ENCODE results near the gene BICC1.

Gene BICC1, protein sequence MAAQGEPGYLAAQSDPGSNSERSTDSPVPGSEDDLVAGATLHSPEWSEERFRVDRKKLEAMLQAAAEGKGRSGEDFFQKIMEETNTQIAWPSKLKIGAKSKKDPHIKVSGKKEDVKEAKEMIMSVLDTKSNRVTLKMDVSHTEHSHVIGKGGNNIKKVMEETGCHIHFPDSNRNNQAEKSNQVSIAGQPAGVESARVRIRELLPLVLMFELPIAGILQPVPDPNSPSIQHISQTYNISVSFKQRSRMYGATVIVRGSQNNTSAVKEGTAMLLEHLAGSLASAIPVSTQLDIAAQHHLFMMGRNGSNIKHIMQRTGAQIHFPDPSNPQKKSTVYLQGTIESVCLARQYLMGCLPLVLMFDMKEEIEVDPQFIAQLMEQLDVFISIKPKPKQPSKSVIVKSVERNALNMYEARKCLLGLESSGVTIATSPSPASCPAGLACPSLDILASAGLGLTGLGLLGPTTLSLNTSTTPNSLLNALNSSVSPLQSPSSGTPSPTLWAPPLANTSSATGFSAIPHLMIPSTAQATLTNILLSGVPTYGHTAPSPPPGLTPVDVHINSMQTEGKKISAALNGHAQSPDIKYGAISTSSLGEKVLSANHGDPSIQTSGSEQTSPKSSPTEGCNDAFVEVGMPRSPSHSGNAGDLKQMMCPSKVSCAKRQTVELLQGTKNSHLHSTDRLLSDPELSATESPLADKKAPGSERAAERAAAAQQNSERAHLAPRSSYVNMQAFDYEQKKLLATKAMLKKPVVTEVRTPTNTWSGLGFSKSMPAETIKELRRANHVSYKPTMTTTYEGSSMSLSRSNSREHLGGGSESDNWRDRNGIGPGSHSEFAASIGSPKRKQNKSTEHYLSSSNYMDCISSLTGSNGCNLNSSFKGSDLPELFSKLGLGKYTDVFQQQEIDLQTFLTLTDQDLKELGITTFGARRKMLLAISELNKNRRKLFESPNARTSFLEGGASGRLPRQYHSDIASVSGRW

DNA sequence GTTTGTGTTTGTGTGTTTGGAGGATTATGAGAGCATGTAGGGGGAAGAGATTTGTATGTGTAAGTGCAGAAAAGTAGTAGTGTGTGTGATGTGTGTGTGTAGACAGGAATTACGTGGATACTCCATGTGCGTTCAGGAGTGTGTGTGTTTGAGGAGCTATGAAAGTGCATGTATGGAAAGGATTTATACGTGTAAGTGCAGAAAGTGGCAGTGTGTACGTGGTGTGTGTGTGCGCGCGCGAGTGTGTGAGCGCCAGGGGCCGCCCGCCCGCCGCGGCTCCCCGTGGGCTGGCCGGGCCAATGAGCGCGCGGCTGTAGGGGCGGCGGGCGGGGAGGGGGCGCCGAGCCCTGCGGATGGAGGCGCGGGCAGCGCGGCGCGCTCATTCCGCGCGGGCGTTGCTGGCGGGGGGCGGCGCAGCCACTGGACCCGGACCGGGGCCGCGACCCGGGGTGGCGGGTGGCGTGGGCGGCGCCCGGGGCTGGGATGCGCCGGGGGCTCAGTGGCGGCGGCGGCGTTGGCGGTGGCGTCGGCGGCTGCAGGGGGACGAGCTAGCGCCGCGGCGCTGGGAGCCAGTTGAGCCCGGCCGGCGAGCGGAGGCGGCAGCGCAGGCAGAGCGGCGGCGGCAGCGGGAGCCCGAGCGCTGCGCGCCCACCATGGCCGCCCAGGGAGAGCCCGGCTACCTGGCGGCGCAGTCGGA is at the start of gene BICC1:
Gene BICC1, plus strand, starts transcription at position 382 of the 697 bp plus-strand sequence. Its CDS starts 272 bp downstream, at position 654.
- no peak for DNase-seq

DNA sequence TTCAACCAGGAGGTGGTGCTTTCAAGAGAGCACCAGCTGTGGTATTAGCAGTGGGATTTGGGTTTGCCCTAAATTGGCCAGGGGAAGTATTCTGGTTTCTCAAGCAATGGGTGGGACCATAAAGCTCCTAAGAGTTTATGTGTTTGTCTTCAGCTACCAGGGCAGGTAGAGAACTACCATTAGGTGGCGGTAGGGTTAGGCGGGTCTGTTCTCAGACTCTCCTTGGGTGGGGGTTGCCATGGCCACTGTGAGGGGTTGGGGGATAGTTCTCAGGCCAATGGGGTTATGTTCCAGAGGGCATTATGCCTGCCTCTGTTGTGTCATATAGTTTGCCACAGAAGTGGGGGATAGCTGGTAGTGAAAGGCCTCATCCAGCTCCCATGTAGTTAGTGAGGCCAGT is 47.7 kb upstream of the BICC1 start:
- no peak for DNase-seq

GRCh38 chr10:58465629-58466028 is 47.0 kb upstream of the BICC1 start:
- DNase-seq: no peak

DNA sequence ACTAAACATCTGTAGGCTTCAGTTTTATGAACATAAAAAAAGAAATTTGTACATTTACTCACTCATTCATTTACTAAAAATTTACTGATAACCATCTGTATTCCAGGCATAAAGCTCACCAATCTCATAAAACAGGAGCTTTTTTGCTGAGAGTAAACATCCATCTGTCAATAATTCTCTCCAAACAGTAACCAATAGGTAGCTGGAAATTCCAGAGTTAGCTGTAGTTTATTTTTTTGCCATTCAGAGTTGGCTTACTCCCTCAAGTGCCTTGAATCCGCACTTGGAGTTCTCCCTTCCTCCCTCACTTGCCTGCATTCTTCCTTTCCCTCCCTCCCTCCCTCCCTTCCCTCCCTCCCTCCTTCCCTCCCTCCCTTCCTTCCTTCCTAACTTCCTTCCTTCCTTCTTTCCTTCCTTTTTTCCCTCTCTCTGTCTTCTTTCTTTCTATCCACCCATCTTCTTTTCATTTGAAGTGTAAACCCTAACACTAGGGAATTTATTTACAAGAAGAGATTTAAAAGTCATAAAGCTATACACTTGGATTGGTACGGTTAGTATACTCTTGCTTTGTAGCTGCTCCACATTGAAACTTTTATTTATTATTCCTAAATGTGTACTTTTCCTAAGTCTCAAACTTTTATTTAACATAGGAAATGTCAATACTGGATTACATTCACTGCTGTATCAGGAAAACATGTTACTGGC is 44.6 kb upstream of the BICC1 start:
- no peak for DNase-seq

DNA sequence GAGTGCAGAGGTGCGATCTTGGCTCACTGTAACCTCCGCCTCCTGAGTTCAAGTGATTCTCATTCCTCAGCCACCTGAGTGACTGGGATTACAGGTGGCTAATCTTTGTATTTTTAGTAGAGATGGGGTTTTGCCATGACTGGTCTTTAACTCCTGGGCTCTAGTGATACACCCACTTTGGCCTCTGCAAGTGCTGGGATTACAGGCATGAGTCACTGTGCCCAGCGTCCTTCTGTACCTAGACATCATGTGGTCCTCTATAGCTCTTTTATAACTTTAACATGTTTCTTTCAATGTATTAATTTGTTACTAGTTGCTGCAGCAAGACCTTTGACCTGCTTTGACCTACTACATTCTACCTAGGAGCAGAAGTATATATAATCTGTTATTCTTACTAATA is 38.7 kb upstream of the BICC1 start:
- DNase-seq: no peak

DNA sequence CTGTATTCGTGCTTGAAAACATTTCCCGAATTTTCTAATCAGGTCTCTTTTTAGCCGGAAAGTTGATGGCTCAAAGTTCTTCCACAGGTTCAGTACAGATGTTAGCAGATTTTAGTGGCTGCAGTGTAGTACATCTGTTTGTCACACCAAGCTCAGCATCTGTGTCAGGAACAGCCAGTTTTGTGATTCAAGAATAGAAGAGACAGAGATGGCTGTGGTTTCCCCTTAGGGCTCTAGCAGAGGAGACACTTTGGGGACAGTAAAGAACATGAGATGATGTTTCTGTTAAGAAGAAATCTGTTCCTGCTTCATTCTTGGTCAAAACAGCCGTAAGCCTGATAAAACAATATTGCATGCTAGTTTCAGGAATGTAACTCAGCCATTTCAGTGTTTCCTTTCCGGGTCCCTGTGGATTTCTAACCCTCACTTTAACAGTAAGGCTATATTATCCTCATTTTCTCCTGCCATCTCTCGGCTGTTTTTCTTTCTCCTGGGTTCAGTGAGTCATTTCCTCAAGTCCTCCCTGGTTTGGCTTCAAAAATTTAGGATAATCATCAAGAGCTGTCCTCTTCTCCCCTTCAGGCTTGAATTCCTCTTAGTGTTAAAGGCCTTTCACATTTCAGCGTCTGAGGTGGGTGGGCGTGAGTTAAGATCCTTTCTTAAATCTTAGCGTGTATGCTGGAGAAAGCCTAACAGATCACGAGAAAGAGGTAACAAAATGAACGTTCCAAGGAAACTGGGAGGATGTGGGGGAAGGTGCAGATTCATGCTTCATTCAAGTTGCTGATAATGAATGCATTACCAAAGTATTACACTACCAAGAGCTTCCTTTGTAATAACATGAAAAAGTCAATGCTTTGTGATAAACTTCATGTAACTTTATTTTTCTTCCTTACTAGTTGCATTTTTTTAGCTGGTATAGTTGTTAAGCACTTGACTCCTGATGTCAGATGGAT is 37.1 kb upstream of the BICC1 start:
- no peak for DNase-seq

- DNase-seq: no peak
These were observed 35.5 kb upstream of the BICC1 start for GRCh38 chr10:58477122-58477521.

- no peak for DNase-seq
These were observed 34.8 kb upstream of the BICC1 start for GRCh38 chr10:58477902-58478301.

GRCh38 chr10:58479045-58479444 is 33.6 kb upstream of the BICC1 start:
- DNase-seq: no peak

- no peak for DNase-seq
These were observed 32.4 kb upstream of the BICC1 start for GRCh38 chr10:58480321-58480720.

GRCh38 chr10:58481569-58482109 is 31.0 kb upstream of the BICC1 start:
- no peak for DNase-seq

DNA sequence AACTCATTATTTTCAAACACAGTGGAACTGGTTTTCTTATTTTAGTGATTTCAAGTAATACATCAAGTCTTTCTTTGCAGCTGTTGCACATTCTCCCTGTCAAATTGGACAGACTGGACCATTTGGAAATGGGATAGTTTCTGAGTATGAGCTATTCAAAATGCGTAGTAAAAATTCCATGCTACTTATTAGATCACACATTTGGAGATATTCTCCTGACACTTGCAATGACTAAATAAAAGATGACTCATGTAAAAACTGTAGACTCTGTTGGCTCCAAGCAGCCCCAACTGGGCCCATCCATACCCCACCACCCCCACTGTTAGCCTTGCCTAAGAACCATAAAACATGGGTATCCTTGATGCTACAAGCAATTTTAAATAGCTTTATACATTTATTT is 25.9 kb upstream of the BICC1 start:
- DNase-seq: no peak

DNA sequence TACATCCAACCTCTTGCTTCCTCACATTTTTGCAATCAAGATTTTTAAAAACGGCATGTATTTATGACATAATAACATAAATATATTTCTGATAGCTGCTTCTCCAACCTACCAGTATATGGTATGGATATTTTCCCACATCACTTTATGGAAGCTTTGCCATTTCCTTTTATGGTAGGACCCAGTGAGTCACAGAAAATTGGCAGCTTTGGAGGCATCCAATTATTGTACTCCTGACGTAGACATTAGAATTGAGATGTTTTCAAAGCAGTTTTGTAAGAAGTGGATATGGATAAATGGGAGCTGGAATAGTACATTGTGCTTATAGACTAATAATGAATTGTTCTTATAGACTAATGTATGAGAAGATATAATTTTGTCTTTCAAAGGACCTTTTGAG is 23.8 kb upstream of the BICC1 start:
- no peak for DNase-seq

- DNase-seq: no peak
These were observed 9.7 kb upstream of the BICC1 start for GRCh38 chr10:58502956-58503355.

GRCh38 chr10:58508316-58508715 is 4.4 kb upstream of the BICC1 start:
- no peak for DNase-seq

DNA sequence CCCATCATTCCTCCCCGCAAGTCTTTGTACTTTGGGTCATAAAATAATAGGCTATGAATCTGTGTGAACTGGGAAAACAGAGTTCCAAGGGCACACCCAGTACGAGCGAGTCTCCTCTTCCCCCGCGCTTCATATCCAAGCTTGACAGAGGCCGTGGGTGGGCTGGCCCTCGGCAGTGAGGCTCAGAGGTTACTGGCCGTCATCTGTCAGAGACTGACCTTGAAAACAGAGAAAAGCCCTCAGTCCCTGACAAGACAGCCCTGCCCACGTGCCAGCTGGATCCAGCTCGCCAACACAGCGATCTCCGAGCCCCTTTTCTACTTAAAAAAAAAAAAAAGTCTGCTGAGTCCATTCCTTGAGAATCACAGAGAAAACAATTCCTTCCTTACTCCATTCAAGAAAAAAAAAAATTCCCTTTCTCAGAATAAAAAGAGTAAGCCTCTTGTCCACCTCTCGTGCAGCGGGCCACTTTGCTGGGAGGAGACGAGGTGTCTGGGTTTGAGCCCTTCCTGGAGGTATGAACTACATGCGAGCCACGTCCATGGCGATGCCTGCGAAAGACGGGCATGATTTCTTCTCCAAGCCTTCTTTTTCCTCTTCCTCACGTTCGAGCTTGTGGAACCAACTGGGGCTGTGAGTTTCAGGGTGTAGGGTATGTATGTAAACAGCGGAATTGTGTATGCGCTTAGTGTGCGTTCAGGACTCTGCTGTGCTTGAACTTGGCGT is 744 bp upstream of the BICC1 start:
- no peak for DNase-seq

GRCh38 chr10:58513188-58514110 is 777 bp downstream of the BICC1 start:
- DNase-seq: peak; percentile 83

- DNase-seq: no peak
These were observed 1.6 kb downstream of the BICC1 start for GRCh38 chr10:58514111-58514770.

Measured in MV-4-11 (cell line).